ENCODE results near the gene NPR1.
"Not testable (repeated sequence)": the region's sequence is repeated elsewhere in the genome, so short reads cannot be mapped to it uniquely, and the experiment has no call there.

The NPR1 gene

GRCh38 chr1:153705484-153705883, 27.0 kb downstream of the NPR1 start:
- H3K4me3 ChIP-seq (ENCODE audit: low read depth, low read length): no peak overlapping the region
- no peak for DNase-seq (ENCODE audit: low read depth)

- no peak for DNase-seq (ENCODE audit: low read depth)
- H3K4me3 ChIP-seq (ENCODE audit: low read depth, low read length): no peak overlapping the region
Observed at GRCh38 chr1:153711026-153711425, 32.5 kb downstream of the NPR1 start.

- not testable (repeated sequence) for DNase-seq (ENCODE audit: low read depth); H3K4me3 ChIP-seq (ENCODE audit: low read depth, low read length)
Observed at GRCh38 chr1:153716211-153716610, 37.7 kb downstream of the NPR1 start.

GRCh38 chr1:153717330-153717729, 38.8 kb downstream of the NPR1 start:
- no peak overlapping the region for H3K4me3 ChIP-seq (ENCODE audit: low read depth, low read length)
- no peak for DNase-seq (ENCODE audit: low read depth)

- DNase-seq (ENCODE audit: low read depth): no peak
- H3K4me3 ChIP-seq (ENCODE audit: low read depth, low read length): no peak overlapping the region
Observed at GRCh38 chr1:153723687-153724086, 45.2 kb downstream of the NPR1 start.

DNA sequence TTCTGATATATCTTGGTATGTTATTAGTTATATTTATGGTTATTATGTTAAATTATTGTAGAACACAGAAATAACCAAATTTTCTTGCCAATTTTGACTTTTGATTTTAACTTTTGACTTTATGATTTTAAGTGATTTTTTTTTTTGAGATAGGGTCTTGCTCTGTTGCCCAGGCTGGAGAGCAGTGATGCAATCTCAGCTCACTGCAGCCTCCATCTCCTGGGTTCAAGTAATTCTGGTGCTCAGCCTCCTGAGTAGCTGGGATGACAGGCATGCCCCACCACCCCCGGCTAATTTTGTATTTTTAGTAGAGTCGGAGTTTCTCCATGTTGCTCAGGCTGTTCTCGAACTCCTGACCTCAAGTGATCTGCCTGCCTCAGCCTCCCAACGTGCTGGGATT, 46.1 kb downstream of the NPR1 start:
- H3K4me3 ChIP-seq (ENCODE audit: low read depth, low read length); DNase-seq (ENCODE audit: low read depth): not testable (repeated sequence)

- DNase-seq (ENCODE audit: low read depth): peak; percentile 100
- peak within 1 kb of the TSS; percentile 99 for H3K4me3 ChIP-seq (ENCODE audit: low read depth, low read length)
Observed at GRCh38 chr1:153727463-153728304, 49.2 kb downstream of the NPR1 start, which contains the start of gene INTS3. INTS3 (plus strand) TSS chr1:153728050; CDS start chr1:153728635, 585 bp downstream.

- no peak for DNase-seq (ENCODE audit: low read depth)
- H3K4me3 ChIP-seq (ENCODE audit: low read depth, low read length): peak overlapping the region; percentile 99
Observed at GRCh38 chr1:153728305-153729066, 50.0 kb downstream of the NPR1 start.

- no peak for DNase-seq (ENCODE audit: low read depth)
- H3K4me3 ChIP-seq (ENCODE audit: low read depth, low read length): no peak overlapping the region
Observed at GRCh38 chr1:153730468-153730988, 52.0 kb downstream of the NPR1 start.

GRCh38 chr1:153733970-153734369, 55.5 kb downstream of the NPR1 start:
- H3K4me3 ChIP-seq (ENCODE audit: low read depth, low read length): no peak overlapping the region

DNA sequence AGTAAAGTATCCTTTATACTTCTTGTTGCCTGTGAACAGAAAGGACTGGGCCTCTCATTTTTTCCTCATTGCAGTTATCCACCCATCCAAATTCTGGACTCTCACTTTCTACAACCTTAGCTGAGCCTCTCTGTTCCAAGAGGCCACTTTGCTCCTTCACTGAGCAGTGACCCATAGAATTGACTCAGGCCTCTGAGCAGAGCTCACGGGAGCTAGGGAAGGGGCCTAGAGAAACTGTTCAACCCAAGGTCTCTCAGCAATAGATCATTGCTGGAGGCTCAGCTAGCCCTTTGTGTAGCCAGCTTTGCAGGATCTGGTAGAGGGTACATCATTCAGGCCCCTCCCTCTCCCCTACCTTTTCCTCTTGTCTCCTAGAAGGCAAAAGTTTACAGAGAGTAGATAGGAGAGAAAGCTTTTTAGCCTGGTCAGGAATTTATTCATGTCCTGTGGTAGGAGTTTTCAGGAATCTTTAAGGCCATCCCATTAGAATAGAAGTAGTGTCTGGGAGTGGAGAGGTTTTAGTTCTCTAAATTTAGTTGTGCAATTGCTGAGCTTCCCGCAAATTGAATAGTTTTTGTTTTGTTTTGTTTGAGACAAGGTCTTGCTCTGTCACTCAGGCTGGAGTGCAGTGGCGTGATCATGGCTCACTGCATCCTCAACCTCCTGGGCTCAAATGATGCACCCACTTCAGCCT, 56.1 kb downstream of the NPR1 start:
- H3K4me3 ChIP-seq (ENCODE audit: low read depth, low read length): no peak overlapping the region
- no peak for DNase-seq (ENCODE audit: low read depth)

More at GRCh38 chr1:153733970-153734369, 55.5 kb downstream of the NPR1 start:
- DNase-seq (ENCODE audit: low read depth): no peak

DNA sequence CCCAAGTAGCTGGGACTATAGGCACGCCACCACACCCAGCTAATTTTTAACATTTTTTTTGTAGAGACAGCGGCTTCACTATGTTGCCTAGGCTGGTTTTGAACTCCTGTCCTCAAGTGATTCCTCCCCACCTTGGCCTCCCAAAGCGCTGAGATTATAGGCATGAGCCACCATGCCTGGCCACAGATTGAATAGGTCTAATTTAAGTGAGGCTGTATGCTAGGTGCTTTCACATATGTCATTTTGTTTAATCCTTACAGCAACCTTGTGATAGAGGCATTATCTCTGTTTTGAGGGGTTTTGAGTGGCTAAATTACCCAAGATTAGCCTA, 56.6 kb downstream of the NPR1 start:
- no peak overlapping the region for H3K4me3 ChIP-seq (ENCODE audit: low read depth, low read length)
- DNase-seq (ENCODE audit: low read depth): no peak

DNA sequence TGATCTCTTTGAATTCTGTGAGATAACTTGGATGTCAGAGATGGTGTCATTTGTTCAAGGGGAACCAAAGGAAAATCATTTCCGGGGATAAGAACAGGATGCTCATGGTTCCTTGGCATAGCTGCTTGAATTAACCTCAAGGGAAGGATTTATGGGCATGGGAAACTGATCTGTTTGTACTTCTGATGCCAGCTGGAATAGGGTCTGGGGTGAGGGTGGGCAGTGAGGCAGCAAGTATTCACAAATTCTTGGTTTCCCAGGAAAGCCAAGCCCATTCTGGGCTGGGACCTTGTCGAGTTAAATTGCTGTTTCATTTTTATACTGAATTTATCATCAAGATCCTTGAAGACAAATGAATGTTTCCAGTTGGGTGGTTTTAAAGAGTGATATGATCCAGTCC, 63.5 kb downstream of the NPR1 start:
- no peak for DNase-seq (ENCODE audit: low read depth)
- no peak overlapping the region for H3K4me3 ChIP-seq (ENCODE audit: low read depth, low read length)

- no peak overlapping the region for H3K4me3 ChIP-seq (ENCODE audit: low read depth, low read length)
- no peak for DNase-seq (ENCODE audit: low read depth)
Observed at GRCh38 chr1:153742411-153743142, 64.1 kb downstream of the NPR1 start.
